Activated naive CD4-positive, alpha-beta T cell treated with Interleukin-2 at 50 U/mL for 16 hours (primary cell): ENCODE results near the gene TNFRSF12A.
A peak's percentile ranks its signal among the peaks of the same experiment; 100 is the strongest.

ENCODE experiments used
- DNase-seq: peaks from one replicate; pipeline ENCODE4 v3.0.0-alpha.2; 2020

TNFRSF12A gene

DNA sequence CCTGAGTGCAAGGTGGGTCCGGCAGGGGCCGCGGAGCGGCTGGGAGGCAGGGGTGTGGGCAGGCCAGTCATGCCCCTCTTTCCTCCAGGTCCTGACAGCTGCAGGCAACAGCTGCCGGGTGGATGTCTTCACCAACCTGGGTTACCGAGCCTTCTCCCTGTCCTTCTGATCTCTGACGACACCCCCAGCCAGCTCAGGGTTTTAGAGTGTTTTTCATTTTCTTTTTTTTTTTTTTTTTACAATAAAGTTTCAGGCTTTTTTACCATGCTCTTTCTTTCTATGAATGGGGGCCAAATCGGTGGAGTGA lies 7.3 kb downstream of the TNFRSF12A start:
- DNase-seq, result no peak

DNA sequence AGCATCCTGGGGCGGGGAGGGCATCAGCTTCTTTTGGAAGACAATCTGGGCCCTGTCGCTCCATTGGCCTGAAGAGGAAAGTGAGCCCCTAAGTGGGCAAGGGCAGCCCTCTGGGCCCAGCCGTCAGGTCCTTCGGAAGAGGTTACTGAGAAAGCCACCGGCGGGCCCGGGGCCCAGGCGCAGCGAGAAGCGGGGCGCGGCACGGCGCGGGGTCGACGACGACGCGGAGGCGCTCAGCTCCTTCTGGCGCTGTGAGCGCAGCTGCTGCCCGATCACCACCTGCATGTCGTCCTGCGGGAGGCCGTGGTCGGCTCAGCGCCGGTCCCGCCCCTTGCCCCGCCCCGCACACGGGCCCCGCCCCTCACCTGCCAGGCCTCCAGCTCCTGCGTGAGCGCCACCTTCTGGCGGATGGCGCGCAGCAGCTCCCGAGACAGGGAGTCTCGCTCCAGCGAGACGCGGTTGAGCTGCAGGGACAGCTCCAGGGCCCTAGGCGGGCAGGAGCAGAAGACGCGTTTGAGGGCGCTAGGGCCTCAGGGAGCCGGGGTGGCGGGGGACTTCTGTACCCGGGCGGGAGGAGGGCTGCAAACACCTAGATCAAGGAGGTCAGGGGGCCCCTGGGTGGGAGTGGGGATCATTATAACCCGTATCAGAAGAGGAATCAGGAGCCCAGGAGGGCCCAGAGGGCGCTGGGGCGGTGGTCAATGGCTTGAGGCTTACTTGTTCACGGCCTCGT lies 8.0 kb downstream of the TNFRSF12A start:
- peak; percentile 84 for DNase-seq

DNA sequence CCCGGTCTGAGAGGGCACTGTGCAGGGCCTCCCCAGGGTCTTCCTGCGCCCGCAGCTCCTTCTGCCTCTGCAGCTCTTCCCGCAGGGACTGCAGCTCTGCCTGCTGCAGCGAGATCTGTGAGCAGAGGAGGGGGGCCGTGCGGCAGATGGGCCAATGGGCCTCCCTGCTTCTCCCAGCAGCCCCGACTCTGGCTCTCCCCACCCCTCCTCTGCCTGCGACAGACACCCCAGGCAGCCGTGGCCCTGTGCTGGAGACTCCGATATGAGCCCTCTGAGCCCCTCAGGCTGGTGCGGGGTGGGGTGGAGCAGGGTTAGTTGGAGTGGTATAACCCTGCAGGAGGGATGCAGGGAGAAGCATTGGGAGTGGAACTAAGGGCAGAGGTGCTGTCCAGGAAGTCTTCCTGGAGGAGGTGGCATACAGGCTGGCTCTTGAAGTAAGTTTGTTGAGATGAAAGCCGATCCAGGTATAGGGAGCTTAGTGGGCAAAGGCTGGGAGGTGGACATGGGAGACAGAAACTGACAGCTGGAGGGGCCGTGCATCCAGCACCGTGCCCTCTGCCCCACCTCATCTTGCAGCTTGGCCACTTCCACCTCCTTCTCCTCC lies 8.7 kb downstream of the TNFRSF12A start:
- no peak for DNase-seq

DNA sequence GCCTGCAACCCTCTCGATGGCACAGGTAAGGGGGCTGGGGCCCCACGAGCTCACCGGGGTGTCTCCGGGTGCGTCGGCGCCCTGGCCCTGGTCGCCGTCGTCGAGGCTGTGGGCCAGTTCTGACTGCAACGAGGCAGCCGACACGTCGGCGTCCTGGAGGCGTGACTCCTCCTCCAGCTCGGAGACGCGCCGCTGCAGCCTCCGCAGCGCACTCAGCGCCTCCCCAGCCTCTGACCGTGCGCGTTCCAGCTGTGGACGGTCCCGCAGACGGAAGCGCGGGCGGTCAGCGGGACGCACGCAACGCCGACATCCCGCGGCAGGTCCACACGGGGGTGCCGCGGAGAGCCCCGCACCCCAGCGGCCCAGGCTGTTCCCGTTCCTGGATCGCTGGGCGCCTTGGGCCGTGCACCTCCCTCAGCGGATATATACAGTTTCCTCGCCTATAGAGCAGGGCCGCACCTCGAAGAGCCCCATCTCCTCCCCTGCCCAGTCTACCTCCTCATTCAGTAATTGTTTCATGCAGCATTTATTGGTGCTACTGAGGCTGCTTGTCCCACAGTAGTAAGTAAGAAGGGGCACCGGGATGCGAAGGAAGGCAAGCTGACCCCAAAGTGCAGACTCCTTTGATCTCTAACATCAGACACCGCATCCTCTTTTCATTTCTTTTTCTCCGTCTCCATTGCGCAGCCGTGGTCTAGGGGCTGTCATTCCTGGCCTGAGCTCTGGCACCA lies 9.5 kb downstream of the TNFRSF12A start:
- DNase-seq, result peak; percentile 53

DNA sequence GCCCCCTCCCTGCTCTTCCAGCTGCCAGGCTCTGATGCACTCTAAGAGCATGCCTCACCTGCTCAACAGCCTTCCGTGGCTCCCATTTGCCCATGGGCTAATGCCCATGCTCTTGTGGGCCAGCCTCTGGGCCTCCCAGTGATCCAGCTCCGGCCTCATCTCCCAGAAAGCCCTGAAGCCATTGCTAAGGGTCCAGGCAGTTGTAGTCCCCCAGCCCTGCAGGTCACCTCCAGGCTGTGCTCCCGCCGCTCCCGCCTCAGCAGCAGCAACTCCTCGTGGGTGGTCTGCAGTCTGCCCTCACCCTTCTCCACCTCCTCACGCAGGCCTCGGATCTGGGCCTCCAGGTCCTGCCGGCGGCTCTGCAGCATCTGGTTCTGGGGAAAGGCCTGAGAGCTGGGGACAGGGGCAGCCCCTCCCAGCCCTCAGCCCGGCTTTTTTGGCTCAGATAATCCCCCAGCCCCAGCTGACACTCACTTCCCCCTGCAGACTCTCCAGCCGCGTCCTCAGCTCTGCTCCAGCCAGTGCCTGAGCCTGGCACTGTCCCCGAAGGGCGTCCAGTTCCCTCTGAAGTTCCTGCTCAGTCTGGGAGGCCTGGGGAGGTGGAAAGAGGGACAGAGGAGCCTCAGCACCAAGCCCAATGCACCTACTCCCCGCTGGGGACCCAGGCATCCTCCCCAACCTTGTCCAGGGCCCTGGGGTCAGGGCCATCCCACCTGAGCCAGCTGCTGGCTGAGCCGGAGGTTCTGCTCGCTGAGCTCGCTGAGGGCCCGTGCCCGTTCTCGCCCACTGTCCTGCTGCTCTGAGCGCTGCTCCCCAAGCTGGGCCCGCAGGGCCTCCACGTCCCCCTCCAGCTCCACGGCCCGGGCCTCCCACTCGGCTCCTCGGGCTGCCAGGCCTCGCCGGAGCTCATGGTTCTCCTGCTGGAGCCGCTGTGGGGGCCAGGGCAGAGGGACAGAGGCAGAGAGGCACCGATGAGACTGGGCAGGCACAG lies 10.3 kb downstream of the TNFRSF12A start:
- DNase-seq, result no peak

DNA sequence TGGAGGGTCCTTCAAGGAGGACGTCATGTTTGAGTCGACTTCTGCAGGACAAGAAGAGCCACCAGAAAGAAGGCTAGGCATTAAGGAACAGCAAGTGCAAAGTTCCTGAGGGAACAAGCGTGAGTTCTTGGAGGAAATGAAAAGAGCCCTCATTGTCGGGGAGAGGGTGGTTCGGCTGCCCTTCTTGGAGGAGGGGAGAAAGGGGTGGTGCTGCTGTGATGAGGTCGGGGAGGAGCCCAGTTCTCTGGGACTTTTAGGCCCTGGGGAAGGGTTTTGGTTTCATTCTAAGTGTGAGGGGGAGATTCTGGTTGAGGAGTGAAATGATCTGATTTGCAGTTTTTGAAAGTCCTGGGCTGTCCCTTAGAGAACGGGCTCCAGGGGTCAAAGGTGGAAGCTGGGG lies 12.5 kb downstream of the TNFRSF12A start:
- DNase-seq, result no peak

DNA sequence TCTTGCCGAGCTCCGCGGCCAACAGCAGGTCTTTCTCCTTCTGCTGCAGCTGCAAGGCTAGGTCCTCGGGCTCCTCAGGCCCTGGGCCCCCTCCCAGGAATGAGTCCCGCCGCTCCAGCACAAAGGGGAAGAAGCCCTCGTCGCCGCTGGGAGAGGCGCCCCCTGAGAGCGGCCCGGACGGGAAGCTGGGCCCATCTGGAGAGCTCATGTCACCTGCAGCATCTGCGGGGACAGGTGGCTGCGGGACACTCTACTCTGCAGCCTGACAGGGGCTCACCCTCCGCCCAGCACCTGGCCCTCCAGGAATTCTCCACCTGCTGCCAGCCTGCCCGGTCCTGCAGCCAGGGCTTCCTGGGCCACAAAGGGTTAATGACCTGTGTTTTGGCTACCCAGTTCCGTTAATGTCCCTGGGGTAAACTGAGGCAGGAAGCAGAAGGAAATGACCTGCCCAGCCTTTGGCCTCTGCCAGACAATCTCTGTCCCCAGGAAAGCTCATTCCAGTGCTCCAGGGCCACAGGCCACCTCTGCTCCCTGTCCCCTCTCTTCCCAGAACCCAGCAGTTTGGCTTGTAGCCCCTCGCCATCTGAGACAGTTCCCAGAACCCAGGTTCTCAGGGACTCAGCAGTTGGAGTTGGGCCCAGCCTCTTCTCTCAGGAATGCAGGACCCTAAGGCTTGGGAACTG lies 15.3 kb downstream of the TNFRSF12A start:
- DNase-seq, result no peak

DNA sequence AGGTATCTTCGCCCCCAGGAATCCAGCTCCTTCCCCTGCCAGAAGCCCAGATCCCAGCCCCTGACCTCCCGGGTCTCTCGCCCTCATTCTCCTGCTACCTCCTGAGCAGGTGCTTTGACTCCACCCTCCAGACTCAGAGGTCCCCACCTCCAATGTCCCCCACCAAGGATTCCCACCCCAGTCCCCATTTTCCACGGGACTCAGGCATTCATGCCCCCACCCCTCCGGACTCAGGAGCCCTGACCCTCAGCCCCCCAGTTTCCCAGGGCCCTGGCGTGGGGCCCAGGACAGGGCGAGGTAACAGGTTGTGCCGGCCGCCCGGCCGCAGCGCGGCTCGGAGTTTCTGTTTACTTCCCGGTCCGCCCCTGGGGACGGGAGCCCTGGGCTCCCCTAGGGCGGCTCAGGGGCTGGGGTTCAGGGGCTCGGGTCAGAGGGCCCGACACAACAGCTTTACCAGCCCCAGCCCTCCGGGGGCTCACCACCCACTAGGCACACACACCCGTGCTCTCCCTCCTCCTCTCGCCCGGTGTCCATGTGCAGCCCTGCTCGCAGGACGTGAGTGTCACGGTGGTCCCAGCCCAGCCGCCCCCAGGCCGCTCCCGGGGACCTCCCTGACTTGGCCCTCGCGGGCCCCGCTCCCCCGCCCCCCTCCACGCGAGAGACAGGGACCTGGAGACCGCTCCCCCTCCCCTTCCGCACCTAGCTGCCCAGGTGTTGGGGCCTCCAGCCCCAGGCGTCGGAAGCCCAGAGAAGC lies 16.0 kb downstream of the TNFRSF12A start:
- no peak for DNase-seq

DNA sequence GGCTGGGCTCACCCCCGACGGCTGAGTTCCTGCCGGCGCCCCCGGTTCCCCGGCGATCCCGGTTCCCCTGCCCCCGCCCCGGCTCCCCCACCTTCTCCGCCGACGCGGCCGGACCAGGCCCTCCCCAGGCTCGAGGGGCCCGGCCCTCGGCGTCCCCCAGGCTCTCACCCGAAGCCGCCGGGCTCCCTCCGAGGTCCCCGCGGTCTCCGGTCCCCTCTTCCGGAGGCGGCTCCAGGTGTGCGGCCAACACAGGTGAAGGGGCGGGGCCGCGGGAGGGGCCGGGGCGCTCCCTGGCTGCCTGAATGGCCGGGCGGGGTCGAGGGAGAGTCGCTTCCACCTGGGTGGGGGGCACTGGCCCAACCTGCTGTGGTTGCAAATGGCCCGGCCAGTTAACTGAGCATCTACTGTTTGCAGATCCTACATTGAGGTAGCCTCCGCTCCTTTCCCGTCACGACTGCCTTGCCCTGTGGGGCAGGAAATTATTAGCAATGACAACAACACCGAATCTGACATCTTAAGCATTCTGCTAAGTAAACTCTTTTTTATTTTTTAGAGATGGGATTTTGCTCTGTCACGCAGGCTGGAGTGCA lies 16.7 kb downstream of the TNFRSF12A start, which contains the start of gene BICDL2:
Gene BICDL2, minus strand, starts transcription at position 219 of the 590 bp plus-strand sequence. CDS start 1,448 bp downstream, outside the sequence.
- no peak for DNase-seq

DNA sequence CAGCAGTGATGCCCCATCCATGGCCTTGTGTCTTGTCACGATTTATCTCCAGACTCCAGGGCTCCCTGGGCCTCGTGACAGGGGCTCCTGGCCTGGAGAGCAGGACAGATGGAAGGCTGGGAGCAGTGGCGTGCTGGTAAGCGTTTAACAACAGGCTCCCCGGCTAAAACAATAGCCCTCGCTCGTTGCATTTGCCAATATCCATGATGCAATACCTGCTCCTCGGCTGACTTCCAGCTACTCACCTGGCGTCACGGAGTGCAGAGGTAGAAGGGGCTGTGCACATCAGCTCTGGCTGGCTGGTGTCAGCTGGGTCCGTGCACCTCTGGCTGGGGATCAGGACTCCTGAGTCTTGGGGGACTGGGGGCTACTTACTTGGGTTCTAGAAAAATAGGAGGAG lies 18.1 kb downstream of the TNFRSF12A start:
- DNase-seq, result no peak

DNA sequence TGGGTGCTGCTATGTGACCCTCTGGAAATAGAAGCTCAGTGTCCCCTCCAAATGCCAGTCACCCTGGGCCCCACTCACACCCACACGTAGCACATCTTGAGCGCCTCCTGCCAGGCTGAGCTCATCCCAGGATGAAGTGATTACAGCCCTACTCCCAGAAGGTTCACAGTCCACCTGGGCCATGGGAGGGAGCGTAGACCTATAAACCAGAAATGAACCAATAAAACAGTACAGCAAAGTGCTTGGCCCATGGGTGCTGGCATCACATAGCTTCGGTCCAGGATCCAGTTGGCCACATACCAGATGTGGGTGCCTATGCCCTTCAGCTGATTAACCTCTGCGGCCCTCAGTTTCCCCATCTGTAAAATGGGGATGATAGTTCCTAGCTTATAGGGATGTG lies 18.7 kb downstream of the TNFRSF12A start:
- no peak for DNase-seq

DNA sequence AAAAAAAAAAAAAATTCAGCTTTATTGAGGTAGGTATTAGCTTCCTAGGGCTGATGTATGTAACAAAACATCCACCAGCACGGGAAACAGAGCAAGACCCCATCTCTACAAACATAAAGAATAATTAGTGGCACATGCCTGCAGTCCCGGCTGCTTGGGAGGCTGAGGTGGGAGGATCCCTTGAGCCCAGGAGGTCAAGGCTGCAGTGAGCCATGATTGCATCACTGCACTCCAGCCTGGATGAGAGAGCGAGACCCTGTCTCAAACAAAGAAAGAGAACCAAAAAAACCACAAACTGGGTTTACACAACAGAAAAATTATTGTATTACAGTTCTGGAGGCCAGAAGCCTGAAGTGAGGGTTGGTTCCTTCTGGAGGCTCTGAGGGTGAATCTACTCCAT lies 22.2 kb downstream of the TNFRSF12A start:
- DNase-seq, result no peak

DNA sequence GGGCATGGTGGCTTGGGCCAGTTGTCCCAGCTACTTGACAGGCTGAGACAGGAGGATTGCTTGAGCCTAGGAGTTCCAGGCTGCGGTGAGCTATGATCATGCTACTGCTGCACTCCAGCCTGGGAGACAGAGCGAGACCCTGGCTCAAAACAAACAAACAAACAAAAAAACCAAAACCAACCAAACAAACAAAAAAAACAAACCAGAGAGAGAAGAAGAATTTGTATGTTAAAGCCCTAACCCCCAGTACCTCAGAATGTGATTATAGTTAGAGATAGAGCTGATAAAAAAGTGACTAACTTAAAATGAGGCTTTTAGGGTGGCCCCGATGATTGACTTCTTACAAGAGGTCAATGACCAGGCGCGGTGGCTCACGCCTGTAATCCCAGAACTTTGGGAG lies 24.5 kb downstream of the TNFRSF12A start:
- DNase-seq, result no peak

DNA sequence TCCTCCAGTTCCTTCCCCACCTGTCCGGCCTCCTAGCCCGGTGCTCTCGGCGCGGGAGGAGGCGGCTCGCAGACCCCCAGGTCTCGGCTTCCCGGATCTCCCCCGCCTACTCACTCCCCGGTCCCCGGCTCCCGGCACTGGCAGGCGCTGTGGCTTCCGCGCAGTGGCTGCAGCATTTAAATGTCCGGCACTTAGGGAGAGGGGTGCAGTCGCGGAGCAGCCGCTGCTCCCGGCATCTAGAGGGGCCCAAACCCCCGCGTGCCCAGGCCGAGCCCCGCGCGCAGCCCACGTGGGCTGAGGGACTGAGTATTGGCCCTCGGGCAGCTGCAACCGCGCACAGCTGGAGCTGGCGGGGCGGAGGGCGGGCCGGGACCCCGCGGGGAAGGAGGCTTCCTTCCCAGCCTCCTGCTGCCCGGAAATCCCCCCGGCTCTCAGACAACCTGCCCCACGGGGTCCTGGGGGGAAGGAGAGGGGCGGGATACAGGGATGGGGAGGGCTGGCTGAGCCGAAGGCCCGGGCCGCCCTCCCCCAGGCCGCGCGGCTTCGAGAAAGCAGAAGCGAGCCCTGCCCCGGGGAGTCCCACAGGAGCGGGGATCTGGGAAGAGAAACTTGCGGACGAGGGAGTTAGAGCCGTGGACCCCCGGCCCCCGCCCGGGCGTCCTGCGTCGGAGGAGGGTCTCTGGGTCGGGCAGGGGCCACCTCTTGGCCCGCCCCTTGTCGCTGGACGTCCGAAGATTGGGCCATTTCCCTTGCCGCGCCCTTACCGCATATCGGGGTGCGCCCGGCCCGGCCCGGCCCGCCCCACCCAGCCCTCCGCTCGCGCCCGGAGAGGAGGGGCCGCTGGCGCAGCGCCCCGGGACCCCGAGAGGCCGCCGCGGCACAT lies 25.8 kb downstream of the TNFRSF12A start, which contains the start of gene MMP25:
Gene MMP25, plus strand, starts transcription at position 804 of the 883 bp plus-strand sequence. CDS start 357 bp downstream, outside the sequence.
- no peak for DNase-seq

DNA sequence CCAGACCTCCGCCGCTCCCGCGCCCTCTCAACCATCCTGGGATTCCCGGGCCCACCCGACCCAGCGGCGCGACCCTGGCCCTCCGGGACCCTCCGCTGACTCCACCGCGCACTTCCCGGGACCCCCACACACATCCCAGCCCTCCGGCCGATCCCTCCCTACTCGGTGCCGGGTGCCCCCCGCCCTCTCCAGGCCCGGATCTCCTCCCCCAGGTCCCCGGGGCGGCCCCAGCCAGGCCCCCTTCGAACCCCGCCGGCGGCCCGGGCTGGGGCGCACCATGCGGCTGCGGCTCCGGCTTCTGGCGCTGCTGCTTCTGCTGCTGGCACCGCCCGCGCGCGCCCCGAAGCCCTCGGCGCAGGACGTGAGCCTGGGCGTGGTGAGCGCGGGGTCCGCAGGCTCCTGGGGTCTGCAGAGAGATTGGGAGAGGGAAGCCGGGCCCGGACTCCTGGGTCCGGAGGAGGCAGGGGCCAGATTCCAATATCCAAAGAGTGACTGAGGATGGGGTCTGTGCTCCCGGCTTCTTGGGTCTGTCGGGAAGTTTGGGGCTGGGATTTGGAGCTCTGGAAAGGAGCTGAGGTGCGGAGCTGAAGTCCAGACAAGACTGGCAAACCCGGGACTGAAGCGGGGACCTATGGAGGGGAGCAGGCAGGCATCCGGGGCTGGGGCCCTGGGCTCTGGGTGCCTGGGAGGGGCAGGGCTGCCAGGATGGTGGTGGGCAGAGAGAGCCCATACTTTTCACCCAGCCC lies 26.6 kb downstream of the TNFRSF12A start:
- DNase-seq, result no peak

DNA sequence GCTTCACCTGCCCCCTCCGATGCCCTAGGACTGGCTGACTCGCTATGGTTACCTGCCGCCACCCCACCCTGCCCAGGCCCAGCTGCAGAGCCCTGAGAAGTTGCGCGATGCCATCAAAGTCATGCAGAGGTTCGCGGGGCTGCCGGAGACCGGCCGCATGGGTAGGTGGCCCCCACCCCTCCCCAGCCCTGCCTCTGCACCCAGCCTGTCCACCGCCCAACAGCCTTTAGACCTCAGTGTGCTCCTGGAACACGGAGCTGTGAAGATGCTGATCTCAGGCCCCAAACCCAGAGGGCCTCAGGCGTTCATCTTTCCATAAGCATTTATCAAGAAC lies 27.2 kb downstream of the TNFRSF12A start:
- no peak for DNase-seq

DNA sequence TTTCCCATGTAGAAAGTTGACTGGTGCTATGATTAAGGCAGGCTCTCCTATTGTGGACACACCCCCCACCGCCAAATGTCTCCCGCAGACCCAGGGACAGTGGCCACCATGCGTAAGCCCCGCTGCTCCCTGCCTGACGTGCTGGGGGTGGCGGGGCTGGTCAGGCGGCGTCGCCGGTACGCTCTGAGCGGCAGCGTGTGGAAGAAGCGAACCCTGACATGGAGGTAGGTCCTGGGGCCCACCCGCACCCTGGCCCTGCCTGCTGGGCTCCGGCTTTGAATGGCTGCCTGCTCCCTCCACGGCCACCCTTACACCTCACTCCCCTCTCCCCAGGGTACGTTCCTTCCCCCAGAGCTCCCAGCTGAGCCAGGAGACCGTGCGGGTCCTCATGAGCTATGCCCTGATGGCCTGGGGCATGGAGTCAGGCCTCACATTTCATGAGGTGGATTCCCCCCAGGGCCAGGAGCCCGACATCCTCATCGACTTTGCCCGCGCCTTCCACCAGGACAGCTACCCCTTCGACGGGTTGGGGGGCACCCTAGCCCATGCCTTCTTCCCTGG lies 29.8 kb downstream of the TNFRSF12A start:
- DNase-seq, result no peak

DNA sequence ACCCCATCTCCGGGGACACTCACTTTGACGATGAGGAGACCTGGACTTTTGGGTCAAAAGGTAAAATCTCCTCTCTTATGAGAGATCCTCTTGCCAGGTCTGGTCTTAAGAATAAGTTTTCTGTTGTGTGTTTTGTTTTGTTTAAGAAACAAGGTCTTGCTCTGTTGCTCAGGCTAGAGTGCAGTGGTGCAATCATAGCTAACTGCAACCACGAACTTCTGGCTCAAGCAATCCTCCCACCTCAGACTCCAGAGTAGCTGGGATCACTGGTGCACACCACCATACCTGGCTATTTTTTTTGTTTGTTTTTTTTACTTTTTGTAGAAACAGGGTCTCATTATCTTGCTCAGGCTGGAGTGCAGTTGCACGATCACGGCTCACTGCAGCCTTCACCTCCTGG lies 30.3 kb downstream of the TNFRSF12A start:
- DNase-seq, result no peak

DNA sequence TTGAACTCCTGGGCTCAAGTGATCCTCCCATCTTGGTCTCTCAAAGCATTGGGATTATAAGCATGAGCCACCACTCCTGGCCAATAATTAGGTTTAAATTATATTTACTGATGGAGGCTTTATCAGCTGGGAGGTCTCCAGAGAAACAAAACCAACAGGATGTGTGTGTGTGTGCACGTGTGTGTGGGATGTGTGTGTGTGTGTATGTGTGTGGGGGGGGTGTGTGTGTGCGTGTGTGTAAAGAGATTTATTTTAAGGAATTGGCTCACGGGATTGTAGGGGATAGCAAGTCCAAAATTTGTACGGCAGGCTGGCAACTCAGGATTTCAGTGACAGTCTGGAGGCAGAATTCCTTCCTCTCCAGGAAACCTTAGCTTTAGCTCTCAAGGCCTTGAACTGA lies 30.8 kb downstream of the TNFRSF12A start:
- DNase-seq, result no peak
